B cell (primary cell): ENCODE measurements around the gene ST13. TPM values are rescaled to one million over a fixed set of nuclear protein-coding genes. Genes with fewer than 3 reads are reported as not detected.

ENCODE experiments used
- ATAC-seq: fragments of 200-7000 bp; cut with Tn5 transposase; one replicate; pipeline ENCODE4 v1.10.0; 2021; ENCODE audit warnings: low read depth, mild to moderate bottlenecking, moderate number of reproducible peaks, moderate library complexity
- CTCF ChIA-PET: fragments of 350-600 bp; sonication (Branson Sonifier 250); formaldehyde crosslinking; loops from one replicate; lab custom pipeline; 2021; ENCODE audit warnings: antibody characterized with exemption, inconsistent platforms; lab: Charles Lee
- POLR2A ChIA-PET: fragments of 350-600 bp; sonication (Branson Sonifier 250); formaldehyde crosslinking; loops from one replicate; lab custom pipeline; 2021; ENCODE audit warnings: antibody characterized with exemption; lab: Charles Lee
- DNase-seq: peaks from one replicate; pipeline ENCODE4 v3.0.0; 2013
- H2AFZ ChIP-seq: 2 replicates; pipeline ENCODE4 v1.6.1; 2012; ENCODE audit warnings: mild to moderate bottlenecking, low read depth, low read length; ENCODE audit not compliant: insufficient read depth, poor library complexity, severe bottlenecking
- H3K27ac ChIP-seq, 2 donors: 1 replicate in 1 of 2; 2 replicates in 1 of 2; pipeline ENCODE4 v1.5.1; 2012 to 2013; ENCODE audit warnings: low read length in 2 of 2, mild to moderate bottlenecking in 2 of 2, moderate library complexity in 1 of 2
- H3K27me3 ChIP-seq, 4 experiments: fragments of 200-600 bp in 1 of 4; sonication (generic) in 1 of 4; replicated peaks in 1 of 4; 1 replicate in 2 of 4; 2 replicates in 2 of 4; pipeline versions ENCODE4 v1.6.1 to v1.7.0; 2013 to 2016; ENCODE audit warnings: low read length in 3 of 4, mild to moderate bottlenecking in 2 of 4, mixed read lengths in 1 of 4, moderate library complexity in 1 of 4; ENCODE audit not compliant: insufficient read depth in 4 of 4, control insufficient read depth in 3 of 4; ENCODE audit errors: control extremely low read depth in 1 of 4
- H3K36me3 ChIP-seq, 2 experiments: replicated peaks in 1 of 2; 1 replicate in 1 of 2; 2 replicates in 1 of 2; pipeline versions ENCODE4 v1.6.1 to v1.7.1; 2013; ENCODE audit warnings: low read length in 1 of 2; ENCODE audit not compliant: insufficient read depth in 2 of 2, control insufficient read depth in 1 of 2; ENCODE audit errors: control extremely low read depth in 1 of 2, extremely low read depth in 1 of 2
- H3K4me1 ChIP-seq, 2 donors: fragments of 200-600 bp in 1 of 2; sonication (generic) in 1 of 2; 1 replicate in 1 of 2; 2 replicates in 1 of 2; pipeline versions ENCODE4 v1.5.1 to v1.6.1; 2013 to 2017; ENCODE audit warnings: low read length in 2 of 2; ENCODE audit not compliant: control insufficient read depth in 2 of 2, insufficient read depth in 2 of 2
- H3K4me2 ChIP-seq: replicated peaks from 2 replicates; pipeline ENCODE3; 2012; ENCODE audit warnings: mild to moderate bottlenecking, low read depth, low read length; ENCODE audit not compliant: poor library complexity, severe bottlenecking
- H3K4me3 ChIP-seq, 5 experiments: fragments of 200-600 bp in 1 of 5; sonication (generic) in 1 of 5; 1 replicate in 3 of 5; 2 replicates in 2 of 5; pipeline versions ENCODE4 v1.5.1 to v1.7.0; 2011 to 2016; ENCODE audit warnings: low read length in 4 of 5, mild to moderate bottlenecking in 4 of 5, low read depth in 2 of 5, control low read depth in 1 of 5, moderate library complexity in 1 of 5; ENCODE audit not compliant: insufficient read depth in 1 of 5; ENCODE audit errors: control extremely low read depth in 1 of 5, extremely low read depth in 1 of 5
- H3K79me2 ChIP-seq: fragments of 200-600 bp; sonication (generic); one replicate; pipeline ENCODE4 v1.6.0; 2016; ENCODE audit warnings: low read length; ENCODE audit not compliant: control insufficient read depth, insufficient read depth
- H3K9ac ChIP-seq: fragments of 200-600 bp; sonication (generic); 2 replicates; pipeline ENCODE4 v1.6.1; 2017; ENCODE audit warnings: mild to moderate bottlenecking, low read length, moderate library complexity
- H3K9me3 ChIP-seq, 3 donors: one replicate each; pipeline versions ENCODE4 v1.6.1 to v1.7.1; 2013; ENCODE audit warnings: low read length in 2 of 3; ENCODE audit not compliant: control insufficient read depth in 2 of 3, insufficient read depth in 1 of 3; ENCODE audit errors: control extremely low read depth in 1 of 3
- H4K20me1 ChIP-seq: 2 replicates; pipeline ENCODE4 v1.6.0; 2012; ENCODE audit warnings: mild to moderate bottlenecking, low read length; ENCODE audit not compliant: insufficient read depth, control insufficient read depth, poor library complexity, severe bottlenecking
- H3K27ac Mint-ChIP-seq: one replicate; pipeline ENCODE4 v1.8.0; 2021; ENCODE audit warnings: mixed read lengths
- H3K27me3 Mint-ChIP-seq: one replicate; pipeline ENCODE4 v1.8.0; 2021; ENCODE audit warnings: mixed read lengths
- H3K4me1 Mint-ChIP-seq: one replicate; pipeline ENCODE4 v1.8.0; 2021; ENCODE audit warnings: mixed read lengths
- H3K4me3 Mint-ChIP-seq: one replicate; pipeline ENCODE4 v1.8.0; 2021; ENCODE audit warnings: mixed read lengths
- H3K9me3 Mint-ChIP-seq: one replicate; pipeline ENCODE4 v1.8.0; 2022; ENCODE audit warnings: mixed read lengths; ENCODE audit not compliant: insufficient read depth
- EZH2 ChIP-seq: IDR thresholded peaks from 2 replicates; pipeline ENCODE4 v1.6.1; 2012; ENCODE audit warnings: borderline replicate concordance, low read depth, mild to moderate bottlenecking, moderate library complexity, low read length; ENCODE audit not compliant: insufficient read depth, poor library complexity, severe bottlenecking
- WGBS: methylation state at CpG from one replicate; pipeline ENCODE4 v1.1.5; 2013; ENCODE audit warnings: missing lambda C conversion rate; ENCODE audit not compliant: insufficient coverage; 5-methylcytosine and 5-hydroxymethylcytosine counted together
- intact Hi-C: fragments of 100-400 bp; cut with micrococcal nuclease; formaldehyde crosslinking; loops from one replicate; pipeline ENCODE4 v1.10.0; 2022
- polyA plus RNA-seq: library from polyadenylated mRNA; depleted of rRNA; stranded (reverse); fragments of >200 nt; gene quantifications from 2 replicates; pipeline ENCODE4 v1.2.3, GENCODE V29; 2012
- total RNA-seq, 2 donors: library from RNA; stranded (reverse); fragments of 120-200 nt in 1 of 2; gene quantifications; 1 replicate in 1 of 2; 2 replicates in 1 of 2; pipeline versions ENCODE4 v1.2.3 to v1.2.4, GENCODE V29; 2013 to 2022
- TF ChIP-seq, protein P1 (sequence below): fragments of 200-600 bp; IDR thresholded peaks from one replicate; pipeline ENCODE4 v1.8.0; 2022; ENCODE audit warnings: antibody characterized with exemption, mild to moderate bottlenecking

Gene ST13
- total and polyA plus RNA-seq, 2 donors (not counting 1 experiment from before 2014, with no cell fraction given), result 44.6 to 187 TPM

DNA sequence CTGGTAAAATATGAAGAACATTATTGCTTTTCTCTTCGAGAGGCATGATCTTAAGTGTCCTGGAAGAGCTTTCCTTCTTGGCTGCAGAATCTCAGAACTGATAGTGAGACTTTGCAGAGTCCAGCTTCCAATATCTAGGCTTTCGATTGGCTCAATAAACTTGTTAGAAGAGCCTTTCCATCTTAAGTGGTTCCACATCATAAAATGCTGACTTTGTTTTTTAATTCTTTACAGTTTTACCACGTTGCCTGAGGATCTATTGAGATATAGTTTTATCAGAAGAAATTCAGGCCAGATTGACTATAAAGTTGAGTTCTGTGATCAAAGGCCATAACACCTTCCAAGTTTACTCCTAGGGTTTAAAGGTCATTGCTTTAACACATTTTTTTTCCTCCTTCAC, 21.0 kb upstream of the ST13 start:
- Mint-ChIP-seq H3K27ac (no peak overlapping the region), H3K27me3 (no peaks in the 10 kb centered on the region), H3K4me3 (no peak overlapping the region), H3K9me3 (no peaks in the 10 kb centered on the region), H3K4me1 (no peaks in the 10 kb centered on the region)
- Histone ChIP-seq H3K79me2 (no peaks in the 10 kb centered on the region), H3K9ac (no peak overlapping the region), H2AFZ (no peak overlapping the region), H3K36me3 (peaks cover 0 to 11% of the 10 kb centered on the region in 2 experiments), H3K27me3 (no peaks in the 10 kb centered on the region), H3K9me3 (no peaks in the 10 kb centered on the region), H3K4me2 (no peak overlapping the region), H3K4me3 (no peak overlapping the region), H4K20me1 (no peaks in the 10 kb centered on the region), H3K4me1 (no peaks in the 10 kb centered on the region), H3K27ac (no peak overlapping the region)
- CTCF ChIA-PET, result no interaction called here
- intact Hi-C loops, result no loop called here
- DNase-seq (no peak), ATAC-seq (no peak)
- 80% methylated on average over 1 of the region's 3 CpGs for WGBS
- POLR2A ChIA-PET, result no interaction called here
- TF ChIP-seq EZH2, result no peak

DNA sequence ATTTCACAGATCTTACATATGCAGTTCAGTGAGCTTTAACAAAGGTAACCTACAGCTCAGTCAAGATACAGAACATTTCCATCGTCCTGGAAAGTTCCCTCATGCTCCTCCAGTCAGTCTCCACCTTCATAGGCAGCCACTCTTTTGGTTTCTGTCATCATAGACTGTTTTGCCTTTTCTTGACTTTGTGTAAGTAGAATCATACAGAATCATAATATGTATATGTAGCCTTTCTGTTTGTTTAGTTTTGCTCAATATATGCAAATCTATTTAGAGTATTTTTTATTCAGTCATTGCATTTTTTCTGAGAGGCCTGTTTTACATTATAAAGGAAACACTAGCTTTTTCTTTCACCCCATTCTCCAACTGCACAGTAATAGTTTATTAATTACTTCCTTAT, 20.5 kb upstream of the ST13 start:
- H3K9ac ChIP-seq, result no peak overlapping the region
- H3K4me1 Mint-ChIP-seq, result no peaks in the 10 kb centered on the region
- no peaks in the 10 kb centered on the region for H3K4me1 ChIP-seq
- H3K4me3 Mint-ChIP-seq, result no peak overlapping the region
- peaks cover 0 to 9% of the 10 kb centered on the region in 2 experiments for H3K36me3 ChIP-seq
- no peaks in the 10 kb centered on the region for H4K20me1 ChIP-seq
- no peak overlapping the region for H3K27ac Mint-ChIP-seq
- H3K79me2 ChIP-seq, result no peaks in the 10 kb centered on the region
- H3K9me3 ChIP-seq, result no peaks in the 10 kb centered on the region
- H3K4me2 ChIP-seq, result no peak overlapping the region
- ATAC-seq (no peak), DNase-seq (no peak)
- intact Hi-C loops, result no loop called here
- H3K27ac ChIP-seq, result no peak overlapping the region
- no peaks in the 10 kb centered on the region for H3K9me3 Mint-ChIP-seq
- no CpG with 5 or more reads among the region's 1 CpG for WGBS
- H3K27me3 Mint-ChIP-seq, result no peaks in the 10 kb centered on the region
- TF ChIP-seq EZH2, result no peak
- TF ChIP-seq, protein P1, sequence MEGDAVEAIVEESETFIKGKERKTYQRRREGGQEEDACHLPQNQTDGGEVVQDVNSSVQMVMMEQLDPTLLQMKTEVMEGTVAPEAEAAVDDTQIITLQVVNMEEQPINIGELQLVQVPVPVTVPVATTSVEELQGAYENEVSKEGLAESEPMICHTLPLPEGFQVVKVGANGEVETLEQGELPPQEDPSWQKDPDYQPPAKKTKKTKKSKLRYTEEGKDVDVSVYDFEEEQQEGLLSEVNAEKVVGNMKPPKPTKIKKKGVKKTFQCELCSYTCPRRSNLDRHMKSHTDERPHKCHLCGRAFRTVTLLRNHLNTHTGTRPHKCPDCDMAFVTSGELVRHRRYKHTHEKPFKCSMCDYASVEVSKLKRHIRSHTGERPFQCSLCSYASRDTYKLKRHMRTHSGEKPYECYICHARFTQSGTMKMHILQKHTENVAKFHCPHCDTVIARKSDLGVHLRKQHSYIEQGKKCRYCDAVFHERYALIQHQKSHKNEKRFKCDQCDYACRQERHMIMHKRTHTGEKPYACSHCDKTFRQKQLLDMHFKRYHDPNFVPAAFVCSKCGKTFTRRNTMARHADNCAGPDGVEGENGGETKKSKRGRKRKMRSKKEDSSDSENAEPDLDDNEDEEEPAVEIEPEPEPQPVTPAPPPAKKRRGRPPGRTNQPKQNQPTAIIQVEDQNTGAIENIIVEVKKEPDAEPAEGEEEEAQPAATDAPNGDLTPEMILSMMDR, result no peak
- H3K4me3 ChIP-seq, result no peak overlapping the region
- no peak overlapping the region for H2AFZ ChIP-seq
- ChIA-PET POLR2A (no interaction called here), CTCF (no interaction called here)
- H3K27me3 ChIP-seq, result no peaks in the 10 kb centered on the region
